Measurements from ENCODE around the gene MRPL11. TPM values are rescaled to one million over a fixed set of nuclear protein-coding genes. Genes with fewer than 3 reads are reported as not detected.
A peak's percentile ranks its signal among the peaks of the same experiment; 100 is the strongest.

MRPL11 gene
- total RNA-seq, 4 donors from 2014 or later = 28.7 to 57.9 (median 33.4) TPM

- peak overlapping the region; percentile 65 to 92 for H3K4me3 ChIP-seq
- H3K4me1 ChIP-seq = no peaks in the 10 kb centered on the region
- no peaks in the 10 kb centered on the region for H3K9me3 ChIP-seq
- DNase-seq = no peak
- peak overlapping the region; percentile 86 to 90 for H3K27ac ChIP-seq
- intact Hi-C loops (cut with DNase I; ENCODE audit: low total_unique reads) = no loop called here
- H3K27me3 ChIP-seq = no peaks in the 10 kb centered on the region
- H3K36me3 ChIP-seq = no peaks in the 10 kb centered on the region
- TF ChIP-seq POLR2A (IDR thresholded peaks at IDR 0.05) (no peak), CTCF (IDR thresholded peaks at IDR 0.05) (peak; percentile 40 to 60 (median 53))
Observed at GRCh38 chr11:66478729-66479393, 40.2 kb upstream of the MRPL11 start.

- Histone ChIP-seq H3K27ac (no peak overlapping the region), H3K9me3 (no peaks in the 10 kb centered on the region), H3K27me3 (no peaks in the 10 kb centered on the region), H3K4me3 (no peak overlapping the region), H3K4me1 (no peaks in the 10 kb centered on the region), H3K36me3 (no peaks in the 10 kb centered on the region)
- no peak for TF ChIP-seq CTCF (IDR thresholded peaks at IDR 0.05)
- DNase-seq = no peak
- intact Hi-C loops (cut with DNase I; ENCODE audit: low total_unique reads) = no loop called here
Observed at GRCh38 chr11:66477263-66478201, 38.9 kb upstream of the MRPL11 start.

- no peaks in the 10 kb centered on the region for H3K36me3 ChIP-seq
- no peaks in the 10 kb centered on the region for H3K27me3 ChIP-seq
- TF ChIP-seq CTCF (IDR thresholded peaks at IDR 0.05) (no peak), POLR2A (IDR thresholded peaks at IDR 0.05) (no peak)
Observed at GRCh38 chr11:66476841-66477251, 38.2 kb upstream of the MRPL11 start.

GRCh38 chr11:66476173-66476840 lies 37.7 kb upstream of the MRPL11 start:
- Histone ChIP-seq H3K27ac (no peak overlapping the region), H3K27me3 (no peaks in the 10 kb centered on the region), H3K4me1 (no peaks in the 10 kb centered on the region), H3K36me3 (no peaks in the 10 kb centered on the region), H3K4me3 (no peak overlapping the region), H3K9me3 (no peaks in the 10 kb centered on the region)
- intact Hi-C loops (cut with DNase I; ENCODE audit: low total_unique reads) = no loop called here
- TF ChIP-seq CTCF (IDR thresholded peaks at IDR 0.05) = no peak
- TF ChIP-seq POLR2A (IDR thresholded peaks at IDR 0.05) = no peak
- DNase-seq = no peak

More at GRCh38 chr11:66476841-66477251, 38.2 kb upstream of the MRPL11 start:
- intact Hi-C loops (cut with DNase I; ENCODE audit: low total_unique reads) = no loop called here
- Histone ChIP-seq H3K4me3 (no peak overlapping the region), H3K27ac (no peak overlapping the region), H3K4me1 (no peaks in the 10 kb centered on the region), H3K9me3 (no peaks in the 10 kb centered on the region)
- DNase-seq = no peak

Data from uterus (tissue), 4 donors.